Breast epithelium (tissue), 3 donors: ENCODE measurements around the gene TEAD3.

Experiments used
- CTCF ChIP-seq, 3 donors: fragments of 450-650 bp; IDR thresholded peaks; one replicate each; pipeline ENCODE4 v1.5.1; 2016 to 2017; ENCODE audit warnings: antibody characterized with exemption in 3 of 3, mild to moderate bottlenecking in 3 of 3, moderate library complexity in 3 of 3
- POLR2A ChIP-seq: fragments of 450-650 bp; IDR thresholded peaks from one replicate; pipeline ENCODE4 v1.6.1; 2016; ENCODE audit warnings: antibody characterized with exemption, mild to moderate bottlenecking, moderate library complexity
- POLR2AphosphoS5 ChIP-seq, 3 donors: sonication (generic); formaldehyde crosslinking; IDR thresholded peaks; one replicate each; pipeline ENCODE4 v1.6.1; 2017; ENCODE audit warnings: antibody characterized with exemption in 3 of 3

DNA sequence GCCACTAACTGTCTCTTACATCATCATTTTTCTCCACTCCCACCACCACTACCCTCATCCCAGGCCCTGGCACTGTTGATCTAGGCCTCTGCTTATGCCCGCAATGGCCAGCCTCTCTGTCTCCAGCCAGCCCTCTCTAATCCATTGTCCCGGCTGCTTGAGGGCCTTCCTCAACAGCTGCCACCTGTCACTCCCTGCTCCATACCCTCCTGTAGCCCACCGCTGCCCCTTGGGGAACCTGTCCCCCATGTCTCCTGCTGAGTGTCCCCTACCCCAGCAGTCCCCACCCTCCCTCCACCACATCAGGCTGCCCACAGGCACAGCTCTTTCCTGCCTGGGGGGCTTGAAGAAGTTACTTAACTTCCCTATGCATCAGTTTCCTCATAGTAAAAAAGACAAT, 13.4 kb downstream of the TEAD3 start:
- TF ChIP-seq CTCF (IDR thresholded peaks at IDR 0.05) (no peak), POLR2A (no peak), POLR2AphosphoS5 (IDR thresholded peaks at IDR 0.05) (no peak)
